HepG2 (cell line): Measurements from ENCODE around the gene UNC5CL. TPM values are rescaled to one million over a fixed set of nuclear protein-coding genes. Genes with fewer than 3 reads are reported as not detected.

ENCODE experiments used
- ATF4 ChIP-seq, 2 experiments: fragments of 450-650 bp in 1 of 2; sonication (generic) in 1 of 2; formaldehyde crosslinking; IDR thresholded peaks; 2 replicates each; pipeline versions ENCODE4 v1.5.0 to v1.8.0; 2020 to 2022; ENCODE audit warnings: mild to moderate bottlenecking in 1 of 2, missing genetic modification reagents in 1 of 2
- ATF5 ChIP-seq: sonication (generic); formaldehyde crosslinking; IDR thresholded peaks from 2 replicates; pipeline ENCODE4 v1.4.0; 2020; ENCODE audit warnings: mild to moderate bottlenecking, low read depth, missing genetic modification reagents
- BRCA1 ChIP-seq: sonication (generic); formaldehyde crosslinking; IDR thresholded peaks from 2 replicates; pipeline ENCODE4 v1.4.0; 2020; ENCODE audit warnings: missing genetic modification reagents
- CREB3 ChIP-seq: sonication (generic); formaldehyde crosslinking; IDR thresholded peaks from 2 replicates; pipeline ENCODE4 v1.5.0; 2020; ENCODE audit warnings: missing genetic modification reagents
- DMAP1 ChIP-seq: IDR thresholded peaks from 2 replicates; pipeline ENCODE4 v1.6.1; 2016
- FOXO1 ChIP-seq: sonication (generic); formaldehyde crosslinking; IDR thresholded peaks from 2 replicates; pipeline ENCODE4 v1.4.0; 2020; ENCODE audit warnings: missing genetic modification reagents
- HDAC1 ChIP-seq: sonication (generic); formaldehyde crosslinking; IDR thresholded peaks from 2 replicates; pipeline ENCODE4 v1.5.1; 2020; ENCODE audit warnings: mild to moderate bottlenecking, missing genetic modification reagents
- IKZF1 ChIP-seq: fragments of 450-650 bp; IDR thresholded peaks from 2 replicates; pipeline ENCODE4 v1.7.1; 2016
- ISL2 ChIP-seq: sonication (generic); formaldehyde crosslinking; IDR thresholded peaks from 2 replicates; pipeline ENCODE4 v1.5.0; 2020; ENCODE audit warnings: missing genetic modification reagents
- MIER2 ChIP-seq: IDR thresholded peaks from 2 replicates; pipeline ENCODE4 v1.6.1; 2016; ENCODE audit warnings: missing biosample characterization, missing genetic modification reagents
- MIER3 ChIP-seq: IDR thresholded peaks from 2 replicates; pipeline ENCODE4 v1.6.1; 2016; ENCODE audit warnings: missing compliant biosample characterization, borderline replicate concordance
- NCOA2 ChIP-seq: sonication (generic); formaldehyde crosslinking; IDR thresholded peaks from 2 replicates; pipeline ENCODE4 v1.8.0; 2022; ENCODE audit warnings: inconsistent platforms
- NR2C2 ChIP-seq: sonication (generic); formaldehyde crosslinking; IDR thresholded peaks from 2 replicates; pipeline ENCODE4 v1.4.0; 2020; ENCODE audit warnings: missing genetic modification reagents, mild to moderate bottlenecking, moderate library complexity, borderline replicate concordance
- PBX2 ChIP-seq: IDR thresholded peaks from 2 replicates; pipeline ENCODE4 v1.6.1; 2016; ENCODE audit warnings: control low read depth
- REL ChIP-seq: sonication (generic); formaldehyde crosslinking; conservative IDR thresholded peaks from 2 replicates; pipeline ENCODE4 v1.8.0; 2022; ENCODE audit warnings: mild to moderate bottlenecking, missing genetic modification reagents, moderate library complexity
- SPEN ChIP-seq: sonication (generic); formaldehyde crosslinking; IDR thresholded peaks from 2 replicates; pipeline ENCODE4 v1.5.1; 2020; ENCODE audit warnings: low read depth, mild to moderate bottlenecking, missing genetic modification reagents
- XRCC5 ChIP-seq: fragments of 200-400 bp; formaldehyde crosslinking; optimal IDR thresholded peaks from 2 replicates; pipeline ENCODE3; 2017; ENCODE audit warnings: mild to moderate bottlenecking, low read length
- ZBTB7A ChIP-seq: sonication (generic); formaldehyde crosslinking; IDR thresholded peaks from 2 replicates; pipeline ENCODE4 v1.8.0; 2022; ENCODE audit warnings: mild to moderate bottlenecking, missing genetic modification reagents
- ZNF124 ChIP-seq: sonication (generic); formaldehyde crosslinking; IDR thresholded peaks from 2 replicates; pipeline ENCODE4 v1.4.0; 2020; ENCODE audit warnings: missing genetic modification reagents
- ZNF230 ChIP-seq: sonication (generic); formaldehyde crosslinking; IDR thresholded peaks from 2 replicates; pipeline ENCODE4 v1.4.0; 2020; ENCODE audit warnings: mild to moderate bottlenecking, missing genetic modification reagents
- ZNF317 ChIP-seq: sonication (generic); formaldehyde crosslinking; IDR thresholded peaks from 2 replicates; pipeline ENCODE4 v1.5.0; 2020; ENCODE audit warnings: mild to moderate bottlenecking, missing genetic modification reagents
- ZNF496 ChIP-seq: sonication (generic); formaldehyde crosslinking; IDR thresholded peaks from 2 replicates; pipeline ENCODE4 v1.8.1; 2023; ENCODE audit warnings: mild to moderate bottlenecking, moderate library complexity, missing genetic modification reagents; ENCODE audit not compliant: insufficient replicate concordance
- ZNF503 ChIP-seq: sonication (generic); formaldehyde crosslinking; IDR thresholded peaks from 2 replicates; pipeline ENCODE4 v1.4.0; 2020; ENCODE audit warnings: missing genetic modification reagents
- ZNF644 ChIP-seq: IDR thresholded peaks from 2 replicates; pipeline ENCODE4 v1.6.1; 2016; ENCODE audit warnings: low read depth
- ZNF670 ChIP-seq: sonication (generic); formaldehyde crosslinking; IDR thresholded peaks from 2 replicates; pipeline ENCODE4 v1.8.0; 2022; ENCODE audit warnings: mild to moderate bottlenecking, missing genetic modification reagents, borderline replicate concordance
- polyA plus RNA-seq, 8 experiments: library from polyadenylated mRNA; depleted of rRNA in 3 of 8; stranded (reverse) in 7 of 8; unstranded in 1 of 8; fragments of >200 nt; fragmentation: Illumina TruSeq in 4 of 8; extraction: Trizol in 4 of 8; gene quantifications; 2 replicates each; pipeline versions ENCODE4 v1.2.1 to v1.2.3, GENCODE V29; 2011 to 2016; ENCODE audit warnings: low read depth in 4 of 8, missing spikeins in 1 of 8, mixed read lengths in 1 of 8; ENCODE audit not compliant: insufficient read depth in 1 of 8
- total RNA-seq, 5 experiments: library from RNA; depleted of rRNA; stranded (reverse); fragments of >200 nt; fragmentation: Illumina TruSeq; extraction: Trizol; gene quantifications; 2 replicates each; pipeline ENCODE4 v1.2.3, GENCODE V29; 2016; ENCODE audit warnings: low read depth in 1 of 5

Gene UNC5CL
- total and polyA plus RNA-seq, 2 of the 13 experiments (the other 11 are each of a cell fraction or from before 2014, with no cell fraction given), result 2.4 to 2.5 TPM

GRCh38 chr6:41040101-41040939 lies 1.3 kb upstream of the UNC5CL start (continued):
- no peak for TF ChIP-seq ZNF496 (CRISPR knock-in tag)
- TF ChIP-seq ISL2 (CRISPR knock-in tag), result peak; percentile 48; the same call in 1 of the 2 replicates
- TF ChIP-seq NCOA2, result peak; percentile 69; the same call in 1 of the 2 replicates
- no peak for TF ChIP-seq MIER2 (CRISPR knock-in tag)
- TF ChIP-seq NR2C2 (CRISPR knock-in tag), result peak; percentile 43; the same call in 1 of the 2 replicates
- TF ChIP-seq ZNF670 (CRISPR knock-in tag), result 0 out of 2 replicates have a peak, but pooled peaks have one; percentile 31
- TF ChIP-seq PBX2 (CRISPR knock-in tag), result no peak
- peak; percentile 62 for TF ChIP-seq SPEN (CRISPR knock-in tag)
- TF ChIP-seq ZNF124, result peak; percentile 86; the same call in 1 of the 2 replicates
- 0 out of 2 replicates have a peak, but pooled peaks have one; percentile 6 for TF ChIP-seq ZNF230 (CRISPR knock-in tag)
- peak; percentile 44; the same call in 1 of the 2 replicates for TF ChIP-seq ZNF503 (CRISPR knock-in tag)
- TF ChIP-seq DMAP1, result peak; percentile 71; the same call in 1 of the 2 replicates
- TF ChIP-seq FOXO1 (CRISPR knock-in tag), result peak; percentile 54; the same call in 1 of the 2 replicates
- 0 out of 2 replicates have a peak, but pooled peaks have one; percentile 67 for TF ChIP-seq CREB3 (CRISPR knock-in tag)
- TF ChIP-seq ATF4 (CRISPR knock-in tag; IDR thresholded peaks at IDR 0.05), result no peak
- no peak for TF ChIP-seq REL (CRISPR knock-in tag)
- TF ChIP-seq ZNF317 (CRISPR knock-in tag), result peak; percentile 41; the same call in 1 of the 2 replicates
- peak; percentile 82 for TF ChIP-seq ZNF644 (CRISPR knock-in tag)
- TF ChIP-seq IKZF1, result no peak
- TF ChIP-seq MIER3 (CRISPR knock-in tag), result peak; percentile 82
- TF ChIP-seq ZBTB7A, result peak; percentile 41; the same call in 1 of the 2 replicates
- TF ChIP-seq BRCA1, result no peak
- no peak for TF ChIP-seq ATF5 (CRISPR knock-in tag)
- peak; percentile 78 for TF ChIP-seq HDAC1
- peak; percentile 54 for TF ChIP-seq XRCC5
